ENCODE measurements around the gene SERPINA1.

The SERPINA1 gene

DNA sequence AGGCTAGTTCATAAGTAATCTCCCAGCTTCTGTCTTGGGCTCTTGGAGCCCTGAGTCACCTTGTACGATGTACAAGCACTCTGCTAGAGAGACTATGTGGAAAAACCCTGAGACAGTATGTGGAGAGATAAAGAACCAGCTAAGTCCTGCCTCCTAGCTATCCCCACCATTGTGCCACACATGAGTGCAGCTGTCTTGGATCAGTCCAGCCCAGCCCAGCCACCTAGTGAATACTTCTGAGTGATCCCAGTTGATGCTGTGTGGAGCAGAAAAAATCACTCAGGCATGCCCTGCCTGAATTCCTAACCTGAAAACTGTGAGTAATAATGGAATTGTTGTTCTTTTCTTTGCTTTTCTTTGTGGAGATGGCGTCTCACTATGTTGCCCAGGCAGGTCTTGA lies 60.2 kb downstream of the SERPINA1 start:
- no peak overlapping the region for H3K4me3 ChIP-seq (ENCODE audit: low read depth, low read length)
- no peaks in the 10 kb centered on the region for H3K27me3 ChIP-seq
- no peaks in the 10 kb centered on the region for H3K4me1 ChIP-seq
- no peak for DNase-seq
- no peaks in the 10 kb centered on the region for H3K9me3 ChIP-seq
- TF ChIP-seq CTCF (IDR thresholded peaks at IDR 0.05; ENCODE audit: low read depth, low read length) = no peak
- no peaks in the 10 kb centered on the region for H3K36me3 ChIP-seq

All from BE2C (cell line).